PFSK-1 (cell line): ENCODE measurements around the gene RDH13.

Source experiments
- POLR2AphosphoS5 ChIP-seq: IDR thresholded peaks from 2 replicates; pipeline ENCODE4 v1.6.1; 2012; ENCODE audit warnings: low read depth, mild to moderate bottlenecking, control low read depth, low read length, moderate library complexity
- SIN3A ChIP-seq: IDR thresholded peaks from 2 replicates; pipeline ENCODE4 v1.6.1; 2012; ENCODE audit warnings: mild to moderate bottlenecking, low read length, moderate library complexity, borderline replicate concordance; ENCODE audit not compliant: insufficient read depth
- TAF1 ChIP-seq: IDR thresholded peaks from 2 replicates; pipeline ENCODE4 v1.6.1; 2012; ENCODE audit warnings: low read length, control low read depth, borderline replicate concordance; ENCODE audit not compliant: insufficient read depth

GRCh38 chr19:55071129-55071502, 8.2 kb upstream of the RDH13 start:
- TF ChIP-seq POLR2AphosphoS5 (no peak), SIN3A (no peak), TAF1 (no peak)
